Keratinocyte (primary cell): Measurements from ENCODE around the gene NBEA.

Experiments used
- EZH2 ChIP-seq: IDR thresholded peaks from one replicate; pipeline ENCODE4 v1.6.1; 2012; ENCODE audit warnings: inconsistent platforms, mild to moderate bottlenecking, low read length, moderate library complexity
- TF ChIP-seq, protein P1 (sequence below), 3 experiments: IDR thresholded peaks in 1 of 3; conservative IDR thresholded peaks in 1 of 3; optimal IDR thresholded peaks in 1 of 3; 2 replicates in 2 of 3; 3 replicates in 1 of 3; pipeline versions ENCODE3 to v1.5.1; 2011; ENCODE audit warnings: low read length in 3 of 3, mild to moderate bottlenecking in 3 of 3, moderate library complexity in 2 of 3, control low read depth in 1 of 3, inconsistent platforms in 1 of 3; ENCODE audit not compliant: insufficient read depth in 2 of 3; ENCODE audit errors: extremely low read depth in 1 of 3

DNA sequence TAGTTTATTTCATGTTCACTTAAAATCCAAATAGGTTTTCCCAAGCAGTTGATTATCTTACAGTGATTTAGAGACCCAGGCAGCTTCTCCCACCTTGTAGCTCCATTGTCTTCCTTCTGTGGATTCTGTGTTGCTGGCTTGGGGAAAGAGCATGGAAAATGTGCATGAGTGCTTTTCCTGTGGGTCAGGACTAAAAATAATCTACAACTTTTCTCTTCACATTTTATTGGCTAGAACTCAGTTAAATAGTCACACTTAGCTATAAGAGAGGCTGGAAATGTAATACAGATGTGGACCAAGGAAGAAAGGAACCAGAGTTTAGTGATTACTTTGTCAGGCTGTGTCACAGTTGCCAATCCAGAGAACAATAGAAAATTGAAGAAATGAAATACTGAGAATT is 198.8 kb downstream of the NBEA start:
- TF ChIP-seq, protein P1, sequence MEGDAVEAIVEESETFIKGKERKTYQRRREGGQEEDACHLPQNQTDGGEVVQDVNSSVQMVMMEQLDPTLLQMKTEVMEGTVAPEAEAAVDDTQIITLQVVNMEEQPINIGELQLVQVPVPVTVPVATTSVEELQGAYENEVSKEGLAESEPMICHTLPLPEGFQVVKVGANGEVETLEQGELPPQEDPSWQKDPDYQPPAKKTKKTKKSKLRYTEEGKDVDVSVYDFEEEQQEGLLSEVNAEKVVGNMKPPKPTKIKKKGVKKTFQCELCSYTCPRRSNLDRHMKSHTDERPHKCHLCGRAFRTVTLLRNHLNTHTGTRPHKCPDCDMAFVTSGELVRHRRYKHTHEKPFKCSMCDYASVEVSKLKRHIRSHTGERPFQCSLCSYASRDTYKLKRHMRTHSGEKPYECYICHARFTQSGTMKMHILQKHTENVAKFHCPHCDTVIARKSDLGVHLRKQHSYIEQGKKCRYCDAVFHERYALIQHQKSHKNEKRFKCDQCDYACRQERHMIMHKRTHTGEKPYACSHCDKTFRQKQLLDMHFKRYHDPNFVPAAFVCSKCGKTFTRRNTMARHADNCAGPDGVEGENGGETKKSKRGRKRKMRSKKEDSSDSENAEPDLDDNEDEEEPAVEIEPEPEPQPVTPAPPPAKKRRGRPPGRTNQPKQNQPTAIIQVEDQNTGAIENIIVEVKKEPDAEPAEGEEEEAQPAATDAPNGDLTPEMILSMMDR (optimal IDR thresholded peaks at IDR 0.05 in 1 of 3, IDR thresholded peaks at IDR 0.05 in 1 of 3, conservative IDR thresholded peaks at IDR 0.05 in 1 of 3; ENCODE audit: extremely low read depth in 1 of 3, insufficient read depth in 2 of 3, low read length in 3 of 3) = no peak
- TF ChIP-seq EZH2 = no peak
